ENCODE data around the gene GFAP.

DNA sequence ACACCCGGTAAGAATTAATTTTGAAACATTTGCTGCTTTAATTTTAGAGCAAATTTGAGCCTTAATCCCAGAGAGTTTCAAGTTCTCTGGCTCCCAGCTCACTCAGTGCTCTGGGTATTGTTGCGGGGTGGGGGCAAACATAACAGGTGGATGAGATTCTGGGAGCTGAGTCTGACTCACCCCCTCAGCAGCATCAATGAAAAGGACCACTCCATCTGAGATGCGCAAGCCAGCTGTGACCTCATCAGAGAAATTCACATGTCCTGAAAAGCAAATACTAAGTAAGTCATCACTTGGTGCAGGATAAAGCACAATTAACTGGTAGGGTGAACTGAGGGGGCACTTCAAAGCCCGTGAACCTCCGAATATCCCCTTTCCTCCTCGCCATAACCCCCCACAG is 35.9 kb downstream of the GFAP start:
- TF ChIP-seq ATF3 (IDR thresholded peaks at IDR 0.05) (no peak), SP1 (IDR thresholded peaks at IDR 0.05) (no peak), REST (IDR thresholded peaks at IDR 0.05) (no peak), FOXA1 (IDR thresholded peaks at IDR 0.05) (no peak), YY1 (IDR thresholded peaks at IDR 0.05) (no peak), RAD21 (IDR thresholded peaks at IDR 0.05) (no peak), HNF4A (conservative IDR thresholded peaks at IDR 0.05) (no peak), GABPA (IDR thresholded peaks at IDR 0.05 in 1 of 2, conservative IDR thresholded peaks at IDR 0.05 in 1 of 2) (no peak), HNF4G (IDR thresholded peaks at IDR 0.05) (no peak), EGR1 (IDR thresholded peaks at IDR 0.05; ENCODE audit: low read depth in 2 of 2) (no peak), NR2F2 (IDR thresholded peaks at IDR 0.05) (no peak)
- TF ChIP-seq, protein P1, sequence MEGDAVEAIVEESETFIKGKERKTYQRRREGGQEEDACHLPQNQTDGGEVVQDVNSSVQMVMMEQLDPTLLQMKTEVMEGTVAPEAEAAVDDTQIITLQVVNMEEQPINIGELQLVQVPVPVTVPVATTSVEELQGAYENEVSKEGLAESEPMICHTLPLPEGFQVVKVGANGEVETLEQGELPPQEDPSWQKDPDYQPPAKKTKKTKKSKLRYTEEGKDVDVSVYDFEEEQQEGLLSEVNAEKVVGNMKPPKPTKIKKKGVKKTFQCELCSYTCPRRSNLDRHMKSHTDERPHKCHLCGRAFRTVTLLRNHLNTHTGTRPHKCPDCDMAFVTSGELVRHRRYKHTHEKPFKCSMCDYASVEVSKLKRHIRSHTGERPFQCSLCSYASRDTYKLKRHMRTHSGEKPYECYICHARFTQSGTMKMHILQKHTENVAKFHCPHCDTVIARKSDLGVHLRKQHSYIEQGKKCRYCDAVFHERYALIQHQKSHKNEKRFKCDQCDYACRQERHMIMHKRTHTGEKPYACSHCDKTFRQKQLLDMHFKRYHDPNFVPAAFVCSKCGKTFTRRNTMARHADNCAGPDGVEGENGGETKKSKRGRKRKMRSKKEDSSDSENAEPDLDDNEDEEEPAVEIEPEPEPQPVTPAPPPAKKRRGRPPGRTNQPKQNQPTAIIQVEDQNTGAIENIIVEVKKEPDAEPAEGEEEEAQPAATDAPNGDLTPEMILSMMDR (IDR thresholded peaks at IDR 0.05; ENCODE audit: low read depth, low read length, missing input control), result no peak

All from liver (tissue), 3 donors.